Stimulated activated CD8-positive, alpha-beta memory T cell treated with anti-CD3 and anti-CD28 coated beads, Interleukin-12 subunit alpha, Interleukin-12 subunit beta, amount 100 ng/mL, for 24 hours (primary cell): Measurements from ENCODE around the gene FAM169A.
"Not testable (repeated sequence)": the region's sequence is repeated elsewhere in the genome, so short reads cannot be mapped to it uniquely, and the experiment has no call there.

Experiments used
- DNase-seq: peaks from one replicate; pipeline ENCODE4 v3.0.0-alpha.2; 2020; ENCODE audit errors: extremely low read depth

FAM169A gene, protein sequence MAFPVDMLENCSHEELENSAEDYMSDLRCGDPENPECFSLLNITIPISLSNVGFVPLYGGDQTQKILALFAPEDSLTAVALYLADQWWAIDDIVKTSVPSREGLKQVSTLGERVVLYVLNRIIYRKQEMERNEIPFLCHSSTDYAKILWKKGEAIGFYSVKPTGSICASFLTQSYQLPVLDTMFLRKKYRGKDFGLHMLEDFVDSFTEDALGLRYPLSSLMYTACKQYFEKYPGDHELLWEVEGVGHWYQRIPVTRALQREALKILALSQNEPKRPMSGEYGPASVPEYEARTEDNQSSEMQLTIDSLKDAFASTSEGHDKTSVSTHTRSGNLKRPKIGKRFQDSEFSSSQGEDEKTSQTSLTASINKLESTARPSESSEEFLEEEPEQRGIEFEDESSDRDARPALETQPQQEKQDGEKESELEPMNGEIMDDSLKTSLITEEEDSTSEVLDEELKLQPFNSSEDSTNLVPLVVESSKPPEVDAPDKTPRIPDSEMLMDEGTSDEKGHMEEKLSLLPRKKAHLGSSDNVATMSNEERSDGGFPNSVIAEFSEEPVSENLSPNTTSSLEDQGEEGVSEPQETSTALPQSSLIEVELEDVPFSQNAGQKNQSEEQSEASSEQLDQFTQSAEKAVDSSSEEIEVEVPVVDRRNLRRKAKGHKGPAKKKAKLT

DNA sequence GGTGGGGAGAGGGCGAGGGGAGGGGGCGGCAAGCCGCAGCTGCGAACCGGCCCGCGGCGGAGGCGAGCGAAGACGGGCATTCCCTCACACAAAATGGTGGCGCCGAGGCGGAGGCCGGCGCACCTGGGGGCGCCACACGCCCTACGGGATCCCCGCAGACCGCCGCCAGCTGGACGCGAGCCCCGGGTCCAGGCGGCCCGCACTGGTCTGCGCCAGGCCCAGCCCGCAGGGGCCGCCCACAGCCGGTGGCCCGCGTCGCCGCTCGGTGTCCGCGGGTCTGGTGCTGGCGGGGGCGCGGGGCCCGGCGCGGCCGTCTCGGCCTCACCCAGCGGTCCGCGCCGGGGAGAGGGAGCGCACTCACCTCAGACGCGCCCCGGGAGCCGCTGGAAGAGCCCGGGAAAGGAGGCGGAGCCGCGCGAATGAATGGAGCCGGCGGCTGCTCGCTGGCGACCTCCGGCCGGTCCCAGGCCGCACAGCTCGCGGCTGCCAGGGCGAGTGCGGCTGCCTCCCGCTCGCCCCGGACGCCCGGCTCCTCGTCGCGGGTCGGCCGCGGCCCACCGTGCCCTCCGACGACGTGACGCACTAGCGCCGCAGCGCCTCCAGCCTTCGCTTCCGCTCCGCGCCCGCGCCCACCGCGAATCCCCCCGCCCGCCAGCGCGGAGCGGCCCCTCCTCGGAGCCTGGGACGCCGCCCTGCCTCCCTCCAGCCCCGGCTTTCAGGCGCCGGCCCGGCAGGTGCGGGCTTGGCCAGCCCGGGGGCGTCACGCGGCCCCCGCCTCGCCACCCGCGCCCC lies at the start of gene FAM169A:
TSS of gene FAM169A (minus strand) at position 584 of the 792 bp plus-strand sequence. CDS start 24,711 bp downstream, outside the sequence.
- no peak for DNase-seq

- DNase-seq: no peak
Observed at GRCh38 chr5:74915488-74915887, 49.3 kb upstream of the FAM169A start.

- DNase-seq: not testable (repeated sequence)
Observed at GRCh38 chr5:74911421-74911820, 45.2 kb upstream of the FAM169A start.

DNA sequence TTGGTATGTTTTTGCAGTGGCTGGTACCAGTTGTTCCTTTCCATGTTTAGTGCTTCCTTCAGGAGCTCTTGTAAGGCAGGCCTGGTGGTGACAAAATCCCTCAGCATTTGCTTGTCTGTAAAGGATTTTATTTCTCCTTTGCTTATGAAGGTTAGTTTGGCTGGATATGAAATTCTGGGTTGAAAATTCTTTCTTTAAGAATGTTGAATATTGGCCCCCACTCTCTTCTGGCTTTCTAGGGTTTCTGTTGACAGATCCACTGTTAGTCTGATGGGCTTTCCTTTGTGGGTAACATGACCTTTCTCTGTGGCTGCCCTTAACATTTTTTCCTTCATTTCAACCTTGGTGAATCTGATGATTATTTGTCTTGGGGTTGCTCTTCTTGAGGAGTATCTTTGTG lies 43.7 kb upstream of the FAM169A start:
- not testable (repeated sequence) for DNase-seq

- DNase-seq: not testable (repeated sequence)
Observed at GRCh38 chr5:74908237-74908636, 42.0 kb upstream of the FAM169A start.

- not testable (repeated sequence) for DNase-seq
Observed at GRCh38 chr5:74904713-74905112, 38.5 kb upstream of the FAM169A start.

DNA sequence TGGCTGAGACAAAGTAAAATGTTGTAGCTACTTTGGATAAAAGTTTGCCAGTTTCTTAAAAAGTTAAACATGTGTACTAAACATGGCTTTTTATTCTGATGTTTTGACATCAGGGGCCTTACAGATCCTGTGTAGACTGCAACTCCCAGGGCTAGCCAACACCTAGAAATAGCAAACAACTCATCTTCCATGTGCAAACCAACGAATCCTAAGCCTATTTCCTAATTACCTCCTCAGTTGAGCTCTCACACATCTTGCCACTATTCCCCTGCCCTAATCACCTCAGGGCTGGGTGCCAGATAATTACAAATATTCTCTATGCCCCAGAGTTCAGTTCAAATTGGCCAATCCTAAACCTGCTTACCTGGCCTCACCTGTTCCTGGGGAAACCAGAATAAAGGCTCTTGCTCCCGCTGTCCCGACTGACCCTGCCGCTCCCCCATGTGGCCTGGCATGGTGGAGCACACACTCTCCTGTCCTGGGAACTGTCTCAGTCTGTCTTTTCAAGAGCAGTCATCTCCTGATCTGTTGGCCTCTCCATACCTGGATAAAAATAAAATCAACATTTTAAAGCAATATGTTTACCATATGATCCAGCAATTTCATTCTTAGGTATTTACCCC lies 37.1 kb upstream of the FAM169A start:
- no peak for DNase-seq

- no peak for DNase-seq
Observed at GRCh38 chr5:74897049-74897448, 30.9 kb upstream of the FAM169A start.

GRCh38 chr5:74895906-74896305 lies 29.7 kb upstream of the FAM169A start:
- no peak for DNase-seq

- DNase-seq: no peak
Observed at GRCh38 chr5:74894351-74894750, 28.2 kb upstream of the FAM169A start.

DNA sequence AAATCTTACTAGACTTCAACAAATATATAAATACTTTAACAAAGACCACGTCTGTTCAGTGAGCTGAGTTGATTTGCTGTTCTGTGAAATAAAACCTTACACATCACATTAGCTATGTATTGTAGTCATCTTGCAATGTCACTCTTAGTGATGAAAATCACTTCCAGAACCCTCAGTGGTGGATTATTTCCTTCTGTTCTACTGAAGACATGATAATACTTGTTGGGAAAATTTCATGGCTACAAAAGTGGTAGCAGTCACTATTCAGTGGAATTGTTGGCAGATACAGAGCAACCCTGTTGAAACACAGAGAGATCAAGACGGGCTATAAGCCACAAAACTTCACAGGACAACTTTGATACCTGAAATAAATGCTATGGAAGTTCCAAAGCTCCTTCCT lies 26.7 kb upstream of the FAM169A start:
- DNase-seq: no peak

DNA sequence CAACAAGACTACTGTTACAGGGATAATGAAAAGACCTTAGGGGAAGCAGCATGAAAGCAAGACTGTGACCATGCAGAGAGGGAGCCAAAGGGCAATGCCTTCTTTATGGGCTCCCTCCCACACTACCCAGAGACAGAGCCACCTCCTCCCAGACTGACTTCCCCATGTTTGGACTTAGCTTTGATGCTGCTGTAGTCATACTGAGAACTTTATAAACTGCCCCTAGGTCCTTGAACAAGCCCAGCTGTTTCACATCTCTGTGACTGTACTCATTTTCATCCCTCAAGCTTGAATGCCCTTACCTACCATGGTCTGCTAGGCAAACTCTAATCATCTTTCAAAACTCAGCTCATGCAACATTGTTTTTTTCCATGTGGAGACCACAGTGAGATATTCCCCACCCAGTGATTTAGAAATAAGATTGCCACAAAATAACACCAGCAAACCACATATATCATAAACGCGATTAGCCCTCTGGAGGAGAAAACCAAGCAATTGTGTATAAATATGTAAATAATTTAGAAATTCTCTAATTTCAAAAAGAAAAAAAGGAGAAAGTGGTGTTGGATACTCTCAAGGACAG lies 23.4 kb upstream of the FAM169A start:
- no peak for DNase-seq

DNA sequence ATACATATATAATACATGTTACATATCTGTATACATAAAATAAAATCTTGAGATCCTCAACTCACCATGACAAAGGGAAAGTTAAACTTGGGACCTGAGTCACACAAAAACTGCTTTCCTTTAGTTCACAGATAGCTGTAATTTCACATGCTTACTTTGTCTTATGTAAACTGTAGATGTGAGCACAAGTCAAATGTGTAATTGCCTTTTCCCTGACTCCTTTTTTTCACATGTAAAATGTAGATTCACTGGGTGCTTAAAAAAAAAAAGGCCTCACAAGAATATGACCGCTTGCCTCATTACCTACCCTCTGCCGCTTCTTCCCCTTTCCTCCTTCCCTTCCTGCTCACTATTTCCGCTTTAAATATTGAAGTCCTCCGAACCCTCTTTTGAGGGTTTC lies 21.9 kb upstream of the FAM169A start:
- DNase-seq: no peak

DNA sequence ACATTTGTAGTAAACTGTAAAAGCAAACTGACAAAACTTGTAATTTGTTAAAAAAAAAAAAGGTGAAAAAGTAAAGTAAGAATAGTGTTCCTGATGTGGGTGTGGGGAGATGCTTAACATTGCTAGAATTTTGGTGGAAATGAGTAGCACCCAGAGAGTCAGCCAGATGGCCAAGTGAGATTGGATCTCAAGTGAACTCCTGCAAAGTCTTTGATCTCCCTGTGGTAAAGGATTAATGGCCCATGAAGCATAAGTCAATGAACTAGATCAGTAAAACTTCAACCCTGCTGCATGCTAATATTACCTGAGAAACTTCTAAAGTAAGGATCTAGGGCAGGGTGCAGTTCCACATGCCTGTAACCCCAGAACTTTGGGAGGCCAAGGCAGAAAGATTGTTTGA lies 19.0 kb upstream of the FAM169A start:
- DNase-seq: no peak

GRCh38 chr5:74882379-74883134 lies 16.4 kb upstream of the FAM169A start:
- DNase-seq: not testable (repeated sequence)

- DNase-seq: no peak
Observed at GRCh38 chr5:74877624-74878304, 11.6 kb upstream of the FAM169A start.

- DNase-seq: no peak
Observed at GRCh38 chr5:74875994-74876791, 10.0 kb upstream of the FAM169A start.

DNA sequence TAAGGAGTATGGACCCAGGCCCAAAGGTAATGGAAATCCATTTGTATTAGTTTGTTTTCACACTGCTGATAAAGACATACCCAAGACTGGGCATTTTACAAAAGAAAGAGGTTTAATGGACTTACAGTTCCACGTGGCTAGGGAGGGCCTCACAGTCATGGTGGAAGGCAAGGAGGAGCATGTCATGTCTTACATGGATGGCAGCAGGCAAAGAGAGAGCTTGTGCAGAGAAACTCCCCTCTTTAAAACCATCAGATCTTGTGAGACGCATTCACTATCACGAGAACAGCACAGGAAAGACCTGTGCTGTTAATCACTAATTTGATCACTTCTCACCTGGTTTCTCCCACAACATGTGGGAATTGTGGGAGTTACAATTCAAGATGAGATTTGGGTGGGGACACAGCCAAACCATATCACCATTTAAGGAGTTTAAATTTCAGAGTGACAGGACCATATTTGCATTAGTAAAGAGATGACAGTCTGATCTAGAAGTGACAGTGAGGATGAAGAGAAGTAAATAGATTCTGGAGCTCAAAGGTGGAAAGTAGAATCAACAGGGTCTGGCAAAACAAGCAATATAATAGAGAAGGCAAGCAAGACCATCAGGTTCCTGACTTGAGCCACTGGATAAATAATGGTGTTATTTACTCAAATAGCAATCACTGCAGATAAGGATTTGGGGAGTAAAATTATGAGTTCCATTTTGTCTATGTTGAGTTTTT lies 7.5 kb upstream of the FAM169A start:
- no peak for DNase-seq
